Coronary artery (tissue), 2 donors: Measurements from ENCODE around the gene ZNF747.

Experiments
- DNase-seq: peaks from one replicate; pipeline ENCODE4 v3.0.0-alpha.2; 2017; ENCODE audit warnings: low spot score
- H3K27ac ChIP-seq, 2 donors: fragments of 200-600 bp; sonication (generic); one replicate each; pipeline ENCODE4 v1.5.1; 2016 to 2019
- H3K4me3 ChIP-seq: fragments of 200-600 bp; sonication (generic); 2 replicates; pipeline ENCODE4 v1.5.1; 2016; ENCODE audit warnings: mild to moderate bottlenecking, moderate library complexity
- TF ChIP-seq, protein P1 (sequence below): fragments of 200-600 bp; sonication (generic); IDR thresholded peaks from one replicate; pipeline ENCODE4 v1.5.1; 2019; ENCODE audit warnings: antibody characterized with exemption

The ZNF747 gene

DNA sequence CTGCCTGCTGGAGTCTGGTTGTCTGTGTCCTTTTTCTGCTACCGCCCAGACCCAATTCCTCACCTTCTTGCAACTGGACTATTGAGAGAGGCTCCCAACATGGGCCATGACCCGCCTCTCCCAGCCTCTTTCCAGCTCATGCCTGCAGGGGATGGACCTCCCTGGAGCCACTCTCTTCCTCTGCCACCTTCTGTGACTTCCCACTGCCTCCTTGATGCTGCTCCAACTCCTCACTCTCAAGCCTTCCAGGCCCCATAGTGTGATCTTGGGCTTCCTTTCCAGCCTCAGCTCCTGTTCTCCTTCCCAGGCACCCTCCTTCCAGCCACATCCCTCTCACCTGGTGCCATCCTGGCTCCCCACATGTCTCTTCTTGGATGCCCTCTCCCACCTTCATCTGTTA, 19.4 kb downstream of the ZNF747 start:
- Histone ChIP-seq H3K4me3 (no peak overlapping the region), H3K27ac (no peak overlapping the region)
- no peak for DNase-seq
- TF ChIP-seq, protein P1, sequence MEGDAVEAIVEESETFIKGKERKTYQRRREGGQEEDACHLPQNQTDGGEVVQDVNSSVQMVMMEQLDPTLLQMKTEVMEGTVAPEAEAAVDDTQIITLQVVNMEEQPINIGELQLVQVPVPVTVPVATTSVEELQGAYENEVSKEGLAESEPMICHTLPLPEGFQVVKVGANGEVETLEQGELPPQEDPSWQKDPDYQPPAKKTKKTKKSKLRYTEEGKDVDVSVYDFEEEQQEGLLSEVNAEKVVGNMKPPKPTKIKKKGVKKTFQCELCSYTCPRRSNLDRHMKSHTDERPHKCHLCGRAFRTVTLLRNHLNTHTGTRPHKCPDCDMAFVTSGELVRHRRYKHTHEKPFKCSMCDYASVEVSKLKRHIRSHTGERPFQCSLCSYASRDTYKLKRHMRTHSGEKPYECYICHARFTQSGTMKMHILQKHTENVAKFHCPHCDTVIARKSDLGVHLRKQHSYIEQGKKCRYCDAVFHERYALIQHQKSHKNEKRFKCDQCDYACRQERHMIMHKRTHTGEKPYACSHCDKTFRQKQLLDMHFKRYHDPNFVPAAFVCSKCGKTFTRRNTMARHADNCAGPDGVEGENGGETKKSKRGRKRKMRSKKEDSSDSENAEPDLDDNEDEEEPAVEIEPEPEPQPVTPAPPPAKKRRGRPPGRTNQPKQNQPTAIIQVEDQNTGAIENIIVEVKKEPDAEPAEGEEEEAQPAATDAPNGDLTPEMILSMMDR = no peak

DNA sequence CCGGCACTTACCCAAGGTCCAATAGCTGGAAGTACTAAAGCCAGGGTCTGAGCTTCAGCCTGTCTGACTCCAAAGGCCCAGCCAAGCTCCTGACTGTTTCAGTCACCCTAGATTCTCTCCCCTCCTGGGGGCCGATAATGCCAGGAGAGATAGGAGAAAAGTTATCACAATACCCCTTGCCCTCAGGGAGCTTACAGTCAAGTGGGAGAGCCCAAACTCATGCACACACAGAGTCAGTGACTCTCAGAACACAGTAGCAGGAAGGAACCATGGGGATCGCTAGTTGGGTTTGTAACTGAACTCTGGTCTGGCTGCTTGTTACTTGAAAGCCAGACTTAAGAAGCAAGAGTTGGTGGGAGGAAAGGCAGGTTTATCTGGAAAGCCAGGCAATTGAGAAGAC, 23.1 kb downstream of the ZNF747 start:
- no peak overlapping the region for H3K4me3 ChIP-seq
- no peak overlapping the region for H3K27ac ChIP-seq
- no peak for DNase-seq
- TF ChIP-seq, protein P1 = no peak

DNA sequence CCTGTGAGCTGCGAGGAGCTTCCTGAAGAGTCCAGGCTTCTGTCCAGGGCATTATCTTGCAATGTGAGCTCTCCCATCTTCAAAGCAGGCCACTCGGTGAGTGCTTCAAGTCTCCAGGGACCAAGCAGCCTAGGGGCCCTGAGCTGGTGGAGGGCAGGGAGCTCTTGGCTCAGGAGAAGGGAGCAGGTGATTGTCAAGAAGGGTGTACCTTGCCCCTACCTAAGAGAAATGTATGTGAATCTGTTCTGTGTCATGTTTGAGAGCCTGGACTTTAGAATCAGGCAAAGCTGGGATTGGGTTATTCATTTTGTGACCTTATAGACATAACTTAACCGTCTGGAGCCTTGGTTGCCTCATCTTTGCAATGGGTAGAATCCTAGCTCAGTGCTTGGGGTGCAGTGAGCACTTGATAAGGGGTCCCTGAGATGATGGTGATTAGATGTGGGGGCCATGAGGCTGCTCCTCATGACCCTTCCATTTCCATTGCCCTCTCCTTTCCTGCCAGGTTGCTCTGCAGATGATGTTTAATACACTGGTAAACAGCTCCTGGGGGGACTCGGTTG, 24.2 kb downstream of the ZNF747 start:
- Histone ChIP-seq H3K27ac (no peak overlapping the region), H3K4me3 (no peak overlapping the region)
- DNase-seq = no peak
- TF ChIP-seq, protein P1 = no peak

DNA sequence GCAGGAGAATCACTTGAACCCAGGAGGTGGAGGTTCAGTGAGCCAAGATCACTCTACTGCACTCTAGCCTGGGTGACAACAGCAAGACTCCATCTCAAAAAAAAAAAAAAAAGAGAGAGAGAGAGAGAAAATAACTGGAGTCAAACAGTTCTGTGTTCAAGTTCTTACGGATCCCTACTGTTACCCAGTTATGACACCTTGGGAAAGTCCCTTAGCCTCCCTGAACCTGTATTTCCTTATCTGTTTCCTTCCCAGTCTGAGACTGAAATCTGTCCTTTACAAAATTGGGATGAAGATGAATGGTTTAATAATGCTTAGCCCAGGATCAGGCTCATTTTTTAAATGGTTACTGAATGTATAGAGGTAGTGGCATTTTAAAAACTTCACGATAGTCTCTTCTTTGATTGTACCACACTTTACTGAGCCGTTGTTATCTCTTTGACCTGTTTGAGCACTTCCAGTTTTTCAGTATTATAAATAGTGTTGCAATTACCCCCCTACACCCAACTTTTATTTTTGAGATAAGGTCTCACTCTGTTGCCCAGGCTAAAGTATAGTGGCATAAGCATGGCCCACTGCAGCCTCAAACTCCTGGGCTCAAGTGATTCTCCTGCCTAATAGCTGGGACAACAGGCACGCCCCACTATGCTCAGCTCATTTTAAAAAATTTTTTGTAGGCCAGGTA, 25.4 kb downstream of the ZNF747 start:
- TF ChIP-seq, protein P1 = no peak
- Histone ChIP-seq H3K4me3 (no peak overlapping the region), H3K27ac (no peak overlapping the region)
- no peak for DNase-seq

DNA sequence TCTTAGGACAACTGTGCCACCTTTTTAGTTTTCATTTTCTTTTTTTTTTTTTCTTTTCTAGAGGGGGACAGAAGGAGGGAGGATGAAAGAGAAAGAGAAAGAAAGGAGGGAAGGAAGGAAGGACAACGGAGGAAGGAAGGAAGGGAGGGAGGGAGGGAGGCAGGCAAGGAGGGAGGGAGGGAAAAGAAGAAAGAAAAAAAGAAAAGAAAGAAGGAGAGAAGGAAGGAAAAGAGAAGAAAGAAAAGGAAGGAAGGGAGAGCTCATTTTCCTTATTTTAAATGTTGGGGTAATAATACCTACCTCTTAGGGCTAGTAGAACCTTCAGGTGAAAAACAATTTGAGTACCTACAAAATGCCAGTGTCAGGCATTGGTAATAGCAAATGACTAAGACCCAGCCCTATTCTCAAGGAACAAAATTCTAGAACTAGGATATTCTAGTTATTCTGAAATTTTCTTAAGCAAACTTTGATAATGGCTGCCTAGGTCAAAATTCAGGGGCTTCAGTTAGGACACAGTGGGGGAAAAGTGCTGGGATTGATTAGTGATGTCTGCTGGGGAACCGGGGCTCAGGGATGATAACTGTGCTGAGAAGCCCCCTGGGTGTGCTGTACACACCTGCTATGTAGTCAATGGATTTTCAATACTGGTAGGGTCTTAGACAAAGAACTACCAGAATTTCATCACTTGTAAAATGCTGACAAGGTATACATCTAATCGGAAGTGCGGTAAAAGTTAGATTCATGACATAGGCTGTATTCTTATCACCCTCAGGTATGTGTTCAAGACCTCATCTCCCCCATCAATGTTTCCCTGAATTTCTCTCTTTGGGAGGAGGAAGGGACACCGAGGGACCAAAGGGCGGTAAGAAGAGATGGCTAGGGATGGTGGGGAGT, 31.0 kb downstream of the ZNF747 start:
- DNase-seq = no peak
- H3K4me3 ChIP-seq = no peak overlapping the region
- TF ChIP-seq, protein P1 = no peak
- H3K27ac ChIP-seq = no peak overlapping the region

DNA sequence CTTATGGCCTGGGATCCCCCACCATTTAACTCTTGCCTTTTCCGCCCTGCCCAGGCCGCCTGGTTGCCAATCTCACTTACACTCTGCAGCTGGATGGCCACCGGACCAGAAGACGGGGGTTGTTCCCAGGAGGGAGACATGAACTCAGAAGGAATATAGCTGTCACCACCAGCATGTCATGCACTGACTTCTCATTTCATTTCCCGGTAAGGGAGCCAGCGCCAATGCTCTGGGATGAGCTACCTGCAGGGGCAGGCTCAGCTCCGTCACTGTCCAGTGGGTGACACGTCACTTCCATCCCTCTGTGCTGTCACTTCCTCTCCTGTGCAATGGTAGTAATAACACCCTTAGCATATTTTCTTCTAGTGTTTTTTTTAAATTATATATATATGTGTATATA, 35.4 kb downstream of the ZNF747 start:
- H3K4me3 ChIP-seq = no peak overlapping the region
- no peak overlapping the region for H3K27ac ChIP-seq
- TF ChIP-seq, protein P1 = no peak
- DNase-seq = no peak
